Measurements from ENCODE around the gene DOCK7.
"Not testable (repeated sequence)": the region's sequence is repeated elsewhere in the genome, so short reads cannot be mapped to it uniquely, and the experiment has no call there.

The DOCK7 gene

DNA sequence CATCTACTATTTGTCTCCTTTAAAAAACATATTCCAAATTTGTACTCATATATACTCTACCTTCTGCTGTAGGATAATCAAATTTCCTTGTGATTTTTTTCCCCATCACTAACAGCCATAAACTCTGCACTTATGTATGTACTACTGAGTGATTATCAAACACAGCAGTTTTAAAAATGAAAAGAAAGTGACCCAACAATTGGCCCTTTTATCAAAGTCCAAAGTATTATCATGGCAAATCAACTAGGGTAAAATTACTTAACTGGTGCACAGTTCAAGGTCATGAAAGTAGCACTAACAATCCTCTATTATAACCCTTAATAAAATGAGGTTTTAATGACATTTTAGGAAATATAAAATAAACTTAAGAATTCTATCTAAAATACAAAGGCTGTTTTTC, 79.3 kb downstream of the DOCK7 start:
- DNase-seq: no peak

DNA sequence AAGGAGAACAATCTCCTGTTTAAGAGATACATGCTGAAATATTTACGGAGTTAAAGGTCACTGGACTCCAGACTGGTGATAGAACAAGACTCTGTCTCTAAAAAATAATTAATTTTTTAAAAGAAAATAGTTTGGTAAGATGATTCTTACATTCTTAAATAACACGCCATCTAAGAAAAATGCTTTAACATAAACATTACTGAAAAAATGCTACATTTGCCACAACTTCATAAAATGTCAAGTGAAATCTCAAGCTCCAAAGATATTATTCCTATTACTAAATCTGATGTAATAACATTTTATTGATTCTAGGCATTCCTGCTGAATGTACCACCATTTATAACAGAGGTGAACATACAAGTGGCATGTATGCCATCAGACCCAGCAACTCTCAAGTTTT, 86.7 kb downstream of the DOCK7 start:
- DNase-seq: no peak

DNA sequence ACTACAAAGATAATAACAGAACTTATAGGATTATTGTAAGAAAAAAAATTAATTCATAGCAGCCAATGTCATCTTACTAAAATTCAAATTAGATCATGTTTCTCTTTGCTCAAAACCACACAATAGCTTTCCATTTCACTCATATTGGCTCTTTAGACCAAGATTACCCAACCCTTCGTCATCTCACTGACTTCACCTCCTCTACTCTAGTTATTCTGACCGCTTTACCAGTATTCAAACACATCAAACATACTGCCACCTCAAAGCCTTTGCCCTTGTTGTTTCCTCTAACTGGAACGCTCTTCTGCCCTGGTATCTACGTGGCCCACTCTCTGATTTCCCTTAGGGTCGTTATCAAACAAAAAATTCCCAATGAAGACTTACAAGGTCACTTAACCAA, 89.1 kb downstream of the DOCK7 start:
- no peak for DNase-seq

DNA sequence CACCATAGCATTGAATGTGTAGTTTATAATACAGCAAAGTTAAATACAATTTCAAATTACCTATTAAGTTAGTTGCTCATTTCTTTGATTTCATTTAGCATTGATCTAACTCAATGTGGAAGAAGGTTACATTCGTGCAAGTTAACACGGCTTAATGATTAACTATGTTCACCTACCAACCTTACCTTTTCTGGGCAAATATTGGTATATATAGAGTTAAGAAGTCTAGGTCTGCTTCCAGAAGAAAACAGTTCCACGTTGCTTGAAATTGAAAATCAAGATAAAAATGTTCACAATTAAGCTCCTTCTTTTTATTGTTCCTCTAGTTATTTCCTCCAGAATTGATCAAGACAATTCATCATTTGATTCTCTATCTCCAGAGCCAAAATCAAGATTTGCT, 90.9 kb downstream of the DOCK7 start, which contains the start of gene ANGPTL3:
Gene ANGPTL3, plus strand, starts transcription at position 240 of the 400 bp plus-strand sequence. Its CDS starts 47 bp downstream, at position 287.
- no peak for DNase-seq

DNA sequence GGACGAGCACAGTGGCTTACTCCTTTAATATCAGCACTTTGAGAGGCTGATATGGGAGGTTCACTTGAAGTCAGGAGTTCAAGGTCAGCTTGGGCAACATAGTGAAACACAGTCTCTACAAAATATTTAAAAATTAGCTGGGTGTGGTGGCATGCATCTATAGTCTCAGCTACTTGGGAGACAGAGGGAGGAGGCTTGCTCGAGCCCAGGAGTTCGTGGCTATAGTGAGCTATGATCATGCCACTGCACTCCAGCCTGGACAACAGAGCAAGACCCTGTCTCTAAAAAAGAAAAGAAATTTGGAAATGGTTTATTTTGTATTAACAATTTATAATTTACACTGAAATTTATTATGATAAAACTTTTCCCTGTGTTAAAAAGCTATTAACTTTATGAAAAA, 92.5 kb downstream of the DOCK7 start:
- DNase-seq: no peak

DNA sequence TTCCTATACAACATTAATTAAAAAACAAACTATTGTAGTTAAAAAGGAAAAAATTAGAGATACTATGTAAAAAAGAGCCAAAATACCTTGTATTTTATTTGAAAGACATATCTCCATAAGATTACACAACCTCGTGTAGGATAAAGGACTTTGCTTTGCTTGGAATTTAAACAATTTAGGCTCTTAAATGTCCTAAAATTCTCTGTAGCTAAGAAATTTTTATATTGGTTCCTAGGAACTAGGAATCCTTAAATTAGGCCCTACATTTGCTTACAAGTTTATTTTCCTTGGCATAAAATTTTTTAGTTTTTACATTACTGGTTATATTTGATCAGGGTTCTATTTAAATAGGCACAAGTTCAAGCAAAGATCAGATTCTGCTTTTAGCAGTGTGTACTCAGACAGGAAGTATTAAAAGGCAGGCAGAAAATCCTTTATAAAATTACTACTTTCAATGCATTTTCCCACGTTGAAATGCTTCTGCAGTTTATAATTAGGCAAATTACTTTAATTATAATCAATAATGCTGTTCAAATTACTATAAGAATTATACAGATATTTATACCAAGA, 94.3 kb downstream of the DOCK7 start:
- no peak for DNase-seq

DNA sequence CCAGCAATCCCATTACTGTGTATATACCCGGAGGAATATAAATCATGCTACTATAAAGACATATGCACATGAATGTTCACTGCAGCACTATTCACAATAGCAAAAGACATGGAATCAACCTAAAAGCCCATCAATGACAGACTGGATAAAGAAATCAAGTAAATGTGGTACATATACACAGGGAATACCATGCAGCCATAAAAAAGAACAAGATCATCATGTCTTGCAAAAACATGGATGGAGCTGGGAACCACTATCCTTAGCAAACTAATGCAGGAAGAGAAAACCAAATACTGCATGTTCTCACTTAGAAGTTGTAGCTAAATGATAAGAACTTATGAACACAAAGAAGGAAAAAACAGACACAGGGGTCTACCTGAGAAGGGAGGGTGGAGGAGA, 97.2 kb downstream of the DOCK7 start:
- no peak for DNase-seq

DNA sequence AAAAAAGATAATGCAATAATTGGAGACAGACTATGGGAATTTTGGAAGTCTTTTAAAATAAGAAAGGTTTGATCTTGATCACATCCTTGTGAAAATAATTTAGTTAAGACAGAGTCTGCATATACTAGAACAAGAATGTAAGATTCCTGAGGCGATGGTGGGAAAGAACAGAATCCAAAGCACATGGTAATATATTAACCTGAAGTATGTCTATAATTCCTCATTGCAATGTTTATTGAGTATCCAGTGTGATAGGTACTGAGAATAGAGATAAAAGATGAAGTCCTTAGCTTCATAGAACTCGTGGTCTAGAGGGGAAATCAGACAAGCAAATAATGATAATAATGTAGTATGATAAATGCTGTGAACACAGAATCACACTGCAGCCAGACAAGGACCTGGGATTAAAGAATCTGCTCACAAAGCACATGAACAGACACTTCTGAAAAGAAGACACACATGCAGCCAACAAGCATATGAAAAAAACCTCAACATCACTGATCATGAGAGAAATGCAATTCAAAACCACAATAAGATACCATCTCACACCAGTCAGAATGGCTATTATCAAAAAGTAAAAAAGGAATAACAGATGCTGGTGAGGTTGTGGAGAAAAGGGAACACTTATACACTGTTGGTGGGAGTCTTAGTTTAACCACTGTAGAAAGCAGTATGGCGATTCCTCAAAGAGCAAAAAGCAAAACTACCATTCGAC, 97.8 kb downstream of the DOCK7 start:
- DNase-seq: no peak

DNA sequence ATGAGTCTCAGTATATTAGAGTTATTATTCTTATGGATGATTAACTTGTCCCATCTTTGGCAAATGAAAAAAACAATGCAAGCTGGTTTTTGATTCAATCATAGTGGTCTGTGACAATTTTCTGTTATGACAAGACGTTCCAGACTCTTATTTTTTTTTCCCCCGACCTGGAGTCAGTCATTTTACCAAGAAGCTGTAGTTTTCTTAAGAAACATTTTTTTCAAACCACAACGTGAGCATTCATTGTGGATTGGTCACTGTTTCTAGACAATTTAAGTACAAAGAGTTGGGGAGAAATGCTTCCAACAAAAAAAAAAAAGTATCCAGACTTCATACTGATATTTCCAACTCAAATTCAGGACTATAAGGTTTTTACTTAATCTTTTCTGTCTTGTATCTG, 98.9 kb downstream of the DOCK7 start:
- DNase-seq: no peak

DNA sequence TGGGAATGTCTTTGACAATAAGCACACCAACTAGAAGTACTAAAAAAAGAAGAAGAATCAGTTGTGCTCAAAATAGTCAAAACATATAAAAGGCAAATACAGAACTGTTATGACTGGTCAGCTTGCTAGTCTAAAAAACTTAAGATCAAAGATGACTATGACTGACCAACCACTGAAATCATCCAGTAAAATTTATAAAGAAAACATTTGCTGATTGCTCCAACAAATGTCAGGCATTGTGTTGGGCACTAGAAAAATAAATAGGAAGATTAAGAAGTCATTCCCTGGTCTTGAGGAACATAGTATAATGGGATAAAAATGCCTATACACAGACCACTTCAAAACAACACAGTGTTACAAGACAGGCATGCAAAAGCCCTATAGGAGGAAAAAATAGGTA, 100.2 kb downstream of the DOCK7 start:
- no peak for DNase-seq

DNA sequence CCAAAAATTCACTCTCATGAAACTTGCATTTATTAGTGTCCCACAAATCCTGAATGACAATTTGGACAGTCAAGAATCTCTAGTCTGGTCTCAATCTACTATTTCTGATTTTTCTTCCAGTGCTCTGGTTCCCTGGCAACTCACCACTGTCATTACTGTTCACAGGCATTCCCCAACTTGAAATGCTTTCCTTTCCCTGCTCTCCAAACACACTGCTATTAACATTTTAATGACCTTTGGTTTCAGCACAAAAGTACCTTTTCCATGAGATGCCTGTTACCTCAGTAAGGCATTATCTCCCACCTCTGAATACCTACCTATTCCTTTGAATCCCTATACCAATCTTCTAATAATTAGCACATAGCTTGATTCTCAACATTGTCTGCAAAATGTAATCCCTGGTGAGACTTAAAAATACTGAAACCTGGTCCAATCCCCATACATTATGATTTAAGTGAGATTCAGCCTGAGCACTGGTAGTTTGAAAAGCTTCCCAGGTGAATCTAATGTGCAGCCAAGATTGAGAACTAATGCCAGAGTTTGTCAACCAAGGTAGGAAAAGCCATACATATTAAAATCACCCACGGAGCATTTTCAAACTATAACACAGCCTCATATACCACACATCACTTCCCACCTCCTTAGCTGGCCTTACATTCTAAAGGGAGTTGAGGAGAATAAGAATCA, 102.6 kb downstream of the DOCK7 start:
- no peak for DNase-seq

DNA sequence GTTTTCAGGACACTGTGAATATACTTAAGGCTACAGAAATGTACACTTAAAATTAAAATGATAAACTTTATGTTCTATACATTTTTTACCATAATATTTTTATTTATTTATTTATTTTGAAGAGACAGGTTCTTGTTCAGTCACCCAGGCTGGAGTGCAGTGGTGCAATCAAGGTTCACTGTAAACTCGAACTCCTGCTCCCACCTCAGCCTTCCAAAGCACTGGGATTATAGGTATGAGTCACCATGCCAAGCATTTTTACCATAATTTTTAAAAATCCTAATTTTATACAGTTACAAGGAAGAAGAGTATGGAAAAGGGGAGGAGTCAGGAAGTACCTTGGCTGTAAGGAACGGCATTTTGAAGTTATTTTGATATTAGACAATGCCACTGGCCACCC, 114.5 kb downstream of the DOCK7 start:
- no peak for DNase-seq

DNA sequence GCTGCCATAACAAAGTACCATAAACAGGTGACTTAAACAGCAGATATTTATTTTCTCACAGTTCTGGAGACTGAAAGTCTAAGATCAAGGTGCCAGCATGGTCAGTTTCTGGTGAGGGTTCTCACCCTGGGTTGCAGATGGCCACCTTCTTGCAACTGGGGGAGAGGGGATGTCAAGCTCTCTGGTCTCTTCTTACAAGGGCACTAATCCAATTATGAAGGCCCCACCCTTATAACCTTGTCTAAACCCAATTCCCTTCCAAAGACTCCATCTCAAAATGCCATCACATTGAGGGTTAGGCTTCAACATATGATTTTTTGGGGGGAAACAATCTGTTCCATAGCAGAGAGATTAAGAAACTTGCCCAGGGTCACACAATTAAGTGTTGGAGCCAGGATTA, 115.7 kb downstream of the DOCK7 start:
- no peak for DNase-seq

DNA sequence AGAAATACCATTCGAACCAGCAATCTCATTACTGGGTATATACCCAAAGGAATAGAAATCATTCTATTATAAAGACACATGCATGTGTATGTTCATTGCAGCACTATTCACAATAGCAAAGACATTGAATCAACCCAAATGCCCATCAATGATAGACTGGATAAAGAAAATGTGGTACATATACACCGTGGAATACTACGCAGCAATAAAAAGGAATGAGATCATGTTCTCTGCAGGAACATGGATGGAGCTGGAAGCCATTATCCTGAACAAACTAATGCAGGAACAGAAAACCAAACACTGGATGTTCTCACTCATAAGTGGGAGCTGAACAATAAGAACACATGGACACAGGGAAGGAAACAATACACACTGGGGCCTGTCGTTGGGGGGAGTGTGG, 116.7 kb downstream of the DOCK7 start:
- DNase-seq: not testable (repeated sequence)

DNA sequence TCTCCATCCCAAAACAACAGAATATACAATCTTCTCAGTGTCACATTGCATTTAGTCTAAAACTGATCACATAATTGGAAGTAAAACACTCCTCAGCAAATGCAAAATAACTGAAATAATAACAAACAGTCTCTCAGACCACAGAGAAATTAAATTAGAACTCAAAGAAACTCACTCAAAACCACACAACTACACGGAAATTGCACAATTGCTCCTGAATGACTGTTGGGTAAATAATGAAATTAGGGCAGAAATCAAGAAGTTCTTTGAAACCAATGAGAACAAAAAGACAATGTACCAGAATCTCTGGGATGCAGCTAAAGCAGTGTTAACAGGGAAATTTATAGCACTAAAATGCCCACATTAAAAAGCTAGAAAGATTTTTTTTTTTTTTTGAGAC, 120.3 kb downstream of the DOCK7 start:
- not testable (repeated sequence) for DNase-seq

DNA sequence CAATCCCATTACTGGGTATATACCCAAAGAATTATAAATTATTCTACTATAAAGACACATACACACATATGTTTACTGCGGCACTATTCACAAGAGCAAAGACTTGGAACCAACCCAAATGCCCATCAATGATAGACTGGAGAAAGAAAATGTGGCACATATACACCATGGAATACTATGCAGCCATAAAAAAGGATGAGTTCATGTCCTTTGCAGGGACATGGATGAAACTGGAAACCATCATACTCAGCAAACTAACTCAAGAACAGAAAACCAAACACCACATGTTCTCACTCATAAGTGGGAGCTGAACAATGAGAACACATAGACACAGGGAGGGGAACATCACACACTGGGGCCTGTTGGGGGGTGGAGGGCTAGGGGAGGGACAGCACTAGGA, 121.0 kb downstream of the DOCK7 start:
- not testable (repeated sequence) for DNase-seq

DNA sequence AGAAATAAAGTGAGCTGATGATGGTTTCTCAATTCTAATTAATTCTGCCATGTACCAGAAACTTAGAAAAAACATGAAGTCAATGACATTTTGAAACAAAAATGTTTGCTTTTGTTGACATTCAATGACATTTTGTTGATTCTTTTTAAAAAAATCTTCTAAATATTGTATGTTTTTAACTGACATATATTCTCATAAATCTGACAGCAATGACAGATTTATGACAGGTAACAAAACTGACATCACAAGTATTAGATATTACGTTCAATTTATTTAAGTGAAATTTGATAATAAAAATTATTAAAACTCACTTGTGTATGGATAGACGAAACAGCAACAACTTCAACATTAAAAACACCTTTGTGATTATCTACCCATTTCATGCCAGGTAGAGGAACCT, 126.9 kb downstream of the DOCK7 start:
- no peak for DNase-seq

DNA sequence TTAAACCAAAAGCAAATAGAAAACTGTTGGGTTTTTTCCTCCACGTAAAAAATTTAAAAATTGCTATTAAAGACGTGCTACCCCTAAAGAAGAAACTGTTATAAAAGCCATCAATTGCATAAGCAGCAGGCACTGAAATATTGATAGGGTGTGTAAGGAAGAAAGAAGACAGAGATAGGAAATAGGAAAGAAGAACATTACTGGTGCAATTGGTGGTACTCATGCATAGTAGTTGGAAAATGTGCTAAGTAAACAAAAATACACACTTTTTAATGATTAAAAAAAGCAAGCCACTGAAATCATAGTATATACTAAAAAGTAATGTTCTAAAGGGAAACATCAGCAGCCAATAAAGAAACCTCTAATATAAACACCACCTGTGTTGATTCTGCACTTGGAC, 143.6 kb downstream of the DOCK7 start:
- no peak for DNase-seq

DNA sequence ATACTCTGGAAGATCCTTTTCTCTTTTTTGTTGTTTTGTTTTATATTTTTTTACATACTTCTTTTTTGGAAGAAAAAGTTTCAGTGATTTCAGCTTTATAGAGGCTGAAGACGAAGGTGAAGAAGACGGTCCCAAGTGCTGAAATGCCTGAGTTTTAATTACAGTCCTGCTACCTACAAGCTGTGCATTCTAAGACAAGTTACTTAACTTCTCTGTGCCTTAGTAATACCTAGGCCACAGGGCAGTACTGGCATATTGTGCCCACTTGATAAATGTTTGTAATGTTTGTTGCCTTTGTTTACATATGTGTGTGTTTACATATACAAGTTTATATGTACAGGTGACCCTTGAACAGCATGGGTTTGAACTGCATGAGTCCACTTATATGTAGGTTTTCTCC, 147.1 kb downstream of the DOCK7 start:
- no peak for DNase-seq

DNA sequence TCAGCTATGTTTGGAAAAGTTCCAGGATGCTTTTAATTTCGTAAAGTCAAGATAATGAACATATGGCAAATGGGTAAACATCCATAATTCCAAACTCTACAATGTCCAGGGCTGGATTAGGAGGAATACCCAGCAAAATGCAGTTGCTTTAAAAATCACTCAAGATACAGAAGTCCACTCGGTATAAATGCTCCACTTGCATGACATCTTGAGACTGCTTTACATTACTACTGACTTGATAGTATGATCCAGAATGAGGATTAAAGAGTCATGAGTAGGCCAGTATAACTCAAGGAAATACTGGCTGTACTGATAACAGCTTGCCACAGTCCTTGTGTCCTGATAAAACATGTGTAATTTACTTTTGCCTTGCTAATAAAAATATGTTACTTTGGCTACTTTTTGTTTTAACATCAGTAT, 149.1 kb downstream of the DOCK7 start:
- DNase-seq: no peak

DNA sequence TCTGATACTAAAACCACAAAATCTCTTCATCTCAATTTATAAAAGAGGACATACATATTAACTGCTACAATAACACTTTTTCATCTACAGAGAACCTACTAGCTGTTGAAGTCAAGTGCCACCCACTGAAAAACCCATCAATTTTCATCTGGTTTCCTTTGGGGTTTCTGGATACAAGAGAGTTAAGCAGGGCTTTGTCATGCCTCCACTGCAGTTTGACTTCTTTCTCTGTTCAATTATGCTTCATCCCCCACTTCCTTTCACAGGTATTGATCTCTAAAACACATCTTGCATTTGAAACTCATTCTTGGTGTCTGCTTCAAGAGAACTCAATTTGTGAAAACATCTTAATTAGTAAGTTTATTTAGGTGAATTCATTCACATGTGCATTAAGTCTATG, 151.3 kb downstream of the DOCK7 start:
- no peak for DNase-seq

DNA sequence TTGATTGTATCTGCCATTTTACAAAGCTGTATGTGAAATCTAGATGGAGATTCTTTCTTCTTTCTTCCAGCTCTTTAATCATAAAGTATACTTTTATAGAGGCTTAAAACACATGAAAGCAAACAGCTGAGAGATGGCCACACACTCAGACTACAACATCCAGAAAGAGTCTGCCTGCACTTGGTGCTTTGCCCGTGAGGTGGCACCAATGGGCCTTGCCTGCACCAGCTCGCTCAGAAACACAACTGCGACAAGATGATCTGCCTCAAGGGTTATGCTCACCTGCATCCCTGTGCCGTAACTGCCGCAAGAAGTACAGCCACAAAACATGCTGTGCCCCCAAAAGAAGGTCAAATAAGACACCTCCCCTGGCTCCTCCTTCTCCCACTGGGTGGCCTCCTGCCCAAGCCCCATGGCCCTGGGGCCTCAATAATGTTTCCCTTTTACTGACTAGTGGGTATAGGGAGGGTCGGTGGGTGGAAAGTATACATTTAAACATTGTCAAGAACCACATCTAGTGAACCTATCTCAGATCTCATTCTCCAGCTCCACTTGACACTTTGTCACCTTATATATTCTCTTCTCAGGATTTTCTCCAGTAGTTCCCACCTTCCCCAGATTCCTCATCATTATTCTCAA, 157.6 kb downstream of the DOCK7 start:
- DNase-seq: peak; percentile 61

DNA sequence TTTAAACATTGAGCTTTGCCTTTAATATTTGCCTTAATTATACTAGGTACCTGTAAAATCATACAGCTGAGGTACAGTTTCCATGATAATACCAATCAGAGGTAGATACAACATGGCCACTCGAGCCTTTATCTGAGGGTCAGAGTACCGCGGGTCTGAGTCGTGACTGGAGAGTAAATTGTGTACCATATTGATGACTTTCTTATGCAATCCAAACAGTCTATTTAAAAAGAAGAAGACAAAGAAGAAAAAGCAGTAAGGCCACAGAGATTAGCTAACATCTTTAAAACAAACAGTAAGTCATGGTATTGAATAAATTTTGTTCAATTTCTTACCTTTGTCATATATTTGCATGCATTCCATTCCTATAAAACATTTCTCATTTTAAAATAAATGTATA, 159.0 kb downstream of the DOCK7 start:
- no peak for DNase-seq

DNA sequence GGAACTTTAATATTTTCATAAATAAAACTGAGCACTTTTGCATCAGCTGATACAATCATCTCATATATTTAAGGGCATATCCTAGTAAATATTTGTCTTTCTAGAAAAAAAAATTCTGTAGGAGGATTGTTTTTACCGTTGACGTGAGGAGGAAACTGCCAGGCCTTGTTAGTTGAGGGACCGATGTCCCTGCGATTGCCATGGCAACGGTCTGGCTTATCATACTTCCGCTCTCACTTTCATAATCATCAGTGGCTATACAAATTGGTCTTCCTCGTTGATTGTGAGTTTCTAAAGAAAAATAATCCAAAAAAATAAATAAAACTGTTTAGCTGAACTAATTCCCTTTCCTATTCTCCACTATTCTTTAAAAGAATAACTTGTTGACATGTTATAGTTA, 160.2 kb downstream of the DOCK7 start:
- DNase-seq: no peak
